GM12872 (cell line): Measurements from ENCODE around the gene EFHC2.

ENCODE experiments used
- CTCF ChIP-seq: IDR thresholded peaks from 3 replicates; pipeline ENCODE4 v1.5.1; 2011; ENCODE audit warnings: low read depth, mild to moderate bottlenecking, low read length, moderate library complexity; ENCODE audit not compliant: insufficient read depth

Gene EFHC2

GRCh38 chrX:44232081-44232480 lies 111.4 kb downstream of the EFHC2 start:
- TF ChIP-seq CTCF, result no peak

GRCh38 chrX:44228621-44229020 lies 114.9 kb downstream of the EFHC2 start:
- no peak for TF ChIP-seq CTCF

- TF ChIP-seq CTCF, result no peak
Observed at GRCh38 chrX:44227991-44228390, 115.5 kb downstream of the EFHC2 start.

- no peak for TF ChIP-seq CTCF
Observed at GRCh38 chrX:44225667-44226066, 117.8 kb downstream of the EFHC2 start.

- no peak for TF ChIP-seq CTCF
Observed at GRCh38 chrX:44224760-44225159, 118.7 kb downstream of the EFHC2 start.

- TF ChIP-seq CTCF, result no peak
Observed at GRCh38 chrX:44223150-44223549, 120.3 kb downstream of the EFHC2 start.

- TF ChIP-seq CTCF, result no peak
Observed at GRCh38 chrX:44218465-44218864, 125.0 kb downstream of the EFHC2 start.

GRCh38 chrX:44216171-44216570 lies 127.3 kb downstream of the EFHC2 start:
- TF ChIP-seq CTCF, result no peak
